Keratinocyte (primary cell): ENCODE data around the gene C1orf174. TPM values are rescaled to one million over a fixed set of nuclear protein-coding genes. Genes with fewer than 3 reads are reported as not detected.

Experiments used
- DNase-seq: peaks from one replicate; pipeline ENCODE4 v3.0.0-alpha.2; 2011; ENCODE audit warnings: low read depth, missing footprints, low spot score
- FAIRE-seq: peaks from 2 replicates; lab custom pipeline; 2011; peaks lifted over from hg19 to GRCh38; lab: Jason Lieb, UNC
- H2AFZ ChIP-seq: 2 replicates; pipeline ENCODE4 v1.6.0; 2012; ENCODE audit warnings: low read length, control low read depth, inconsistent platforms; ENCODE audit not compliant: control insufficient read depth
- H3K27ac ChIP-seq: 2 replicates; pipeline ENCODE4 v1.5.1; 2011; ENCODE audit warnings: low read length; ENCODE audit not compliant: control insufficient read depth, insufficient read depth
- H3K27me3 ChIP-seq: 3 replicates; pipeline ENCODE4 v1.6.0; 2011; ENCODE audit warnings: low read length; ENCODE audit not compliant: control insufficient read depth, insufficient read depth; ENCODE audit errors: extremely low read depth
- H3K36me3 ChIP-seq, 2 experiments: 2 replicates in 1 of 2; 3 replicates in 1 of 2; pipeline ENCODE4 v1.5.1; 2011; ENCODE audit warnings: low read length in 2 of 2, mild to moderate bottlenecking in 1 of 2; ENCODE audit not compliant: control insufficient read depth in 2 of 2, insufficient read depth in 2 of 2; ENCODE audit errors: extremely low read depth in 1 of 2
- H3K4me1 ChIP-seq: 3 replicates; pipeline ENCODE4 v1.5.1; 2011; ENCODE audit warnings: low read length; ENCODE audit not compliant: control insufficient read depth, insufficient read depth; ENCODE audit errors: extremely low read depth
- H3K4me2 ChIP-seq: 3 replicates; pipeline ENCODE4 v1.6.0; 2011; ENCODE audit warnings: low read depth, low read length; ENCODE audit not compliant: control insufficient read depth, insufficient read depth; ENCODE audit errors: extremely low read depth
- H3K4me3 ChIP-seq, 3 experiments: fragments of 200-600 bp in 1 of 3; sonication (generic) in 1 of 3; 2 replicates in 2 of 3; 3 replicates in 1 of 3; pipeline ENCODE4 v1.5.1; 2011 to 2016; ENCODE audit warnings: low read length in 3 of 3, mild to moderate bottlenecking in 3 of 3, control low read depth in 2 of 3, inconsistent platforms in 1 of 3, low read depth in 1 of 3, mixed read lengths in 1 of 3, mixed run types in 1 of 3, moderate library complexity in 1 of 3; ENCODE audit not compliant: control insufficient read depth in 2 of 3, insufficient read depth in 2 of 3; ENCODE audit errors: extremely low read depth in 1 of 3
- H3K79me2 ChIP-seq: 2 replicates; pipeline ENCODE4 v1.6.0; 2012; ENCODE audit warnings: low read length; ENCODE audit not compliant: control insufficient read depth, insufficient read depth
- H3K9ac ChIP-seq: 3 replicates; pipeline ENCODE4 v1.6.0; 2011; ENCODE audit warnings: low read length; ENCODE audit not compliant: control insufficient read depth, insufficient read depth; ENCODE audit errors: extremely low read depth
- H3K9me1 ChIP-seq: 3 replicates; pipeline ENCODE4 v1.6.0; 2011; ENCODE audit warnings: low read length; ENCODE audit not compliant: control insufficient read depth, insufficient read depth; ENCODE audit errors: extremely low read depth
- H3K9me3 ChIP-seq: 2 replicates; pipeline ENCODE4 v1.5.1; 2012; ENCODE audit warnings: low read depth, low read length; ENCODE audit not compliant: control insufficient read depth
- H4K20me1 ChIP-seq: 3 replicates; pipeline ENCODE4 v1.6.0; 2011; ENCODE audit warnings: low read length; ENCODE audit not compliant: control insufficient read depth, insufficient read depth; ENCODE audit errors: extremely low read depth
- CTCF ChIP-seq, 3 experiments: IDR thresholded peaks in 1 of 3; conservative IDR thresholded peaks in 1 of 3; optimal IDR thresholded peaks in 1 of 3; 2 replicates in 2 of 3; 3 replicates in 1 of 3; pipeline versions ENCODE3 to v1.5.1; 2011; ENCODE audit warnings: low read length in 3 of 3, mild to moderate bottlenecking in 3 of 3, moderate library complexity in 2 of 3, control low read depth in 1 of 3, inconsistent platforms in 1 of 3; ENCODE audit not compliant: insufficient read depth in 2 of 3; ENCODE audit errors: extremely low read depth in 1 of 3
- EZH2 ChIP-seq: IDR thresholded peaks from one replicate; pipeline ENCODE4 v1.6.1; 2012; ENCODE audit warnings: inconsistent platforms, mild to moderate bottlenecking, low read length, moderate library complexity
- dilution Hi-C: fragments of 300-500 bp; cut with MboI; formaldehyde crosslinking; loops from one replicate; pipeline ENCODE4 v1.7.0; 2020; ENCODE audit warnings: low sequenced_read_pairs; ENCODE audit not compliant: extremely low pct_ligation_motif_present
- polyA plus RNA-seq, 5 experiments: library from polyadenylated mRNA; depleted of rRNA in 3 of 5; stranded (reverse) in 3 of 5; stranded (forward) in 1 of 5; unstranded in 1 of 5; fragments of >200 nt; gene quantifications; 1 replicate in 1 of 5; 2 replicates in 3 of 5; 3 replicates in 1 of 5; pipeline versions ENCODE4 v1.2.1 to v1.2.3, GENCODE V29; 2011 to 2012; ENCODE audit warnings: missing spikeins in 2 of 5, low read depth in 1 of 5, low replicate concordance in 1 of 5

Gene C1orf174
- polyA plus RNA-seq, 1 donor (not counting 4 experiments of a cell fraction or from before 2014, with no cell fraction given), result 26.8 TPM

- no peak overlapping the region for H2AFZ ChIP-seq
- TF ChIP-seq EZH2, result no peak
- no peak for TF ChIP-seq CTCF (optimal IDR thresholded peaks at IDR 0.05 in 1 of 3, IDR thresholded peaks at IDR 0.05 in 1 of 3, conservative IDR thresholded peaks at IDR 0.05 in 1 of 3; ENCODE audit: extremely low read depth in 1 of 3, insufficient read depth in 2 of 3, low read length in 3 of 3)
- no peak for FAIRE-seq
- dilution Hi-C loops, result no loop called here
- H3K9me3 ChIP-seq, result no peaks in the 10 kb centered on the region
- no peak for DNase-seq
- H3K27ac ChIP-seq, result no peak overlapping the region
- peaks cover 8% of the 10 kb centered on the region for H3K27me3 ChIP-seq
- H4K20me1 ChIP-seq, result no peaks in the 10 kb centered on the region
- H3K9ac ChIP-seq, result no peak overlapping the region
- H3K4me1 ChIP-seq, result peaks cover 3% of the 10 kb centered on the region
- no peak overlapping the region for H3K4me3 ChIP-seq
- no peaks in the 10 kb centered on the region for H3K36me3 ChIP-seq
- H3K79me2 ChIP-seq, result no peaks in the 10 kb centered on the region
- H3K9me1 ChIP-seq, result no peaks in the 10 kb centered on the region
- no peak overlapping the region for H3K4me2 ChIP-seq
These were observed 15.6 kb upstream of the C1orf174 start for GRCh38 chr1:3915551-3916121.

DNA sequence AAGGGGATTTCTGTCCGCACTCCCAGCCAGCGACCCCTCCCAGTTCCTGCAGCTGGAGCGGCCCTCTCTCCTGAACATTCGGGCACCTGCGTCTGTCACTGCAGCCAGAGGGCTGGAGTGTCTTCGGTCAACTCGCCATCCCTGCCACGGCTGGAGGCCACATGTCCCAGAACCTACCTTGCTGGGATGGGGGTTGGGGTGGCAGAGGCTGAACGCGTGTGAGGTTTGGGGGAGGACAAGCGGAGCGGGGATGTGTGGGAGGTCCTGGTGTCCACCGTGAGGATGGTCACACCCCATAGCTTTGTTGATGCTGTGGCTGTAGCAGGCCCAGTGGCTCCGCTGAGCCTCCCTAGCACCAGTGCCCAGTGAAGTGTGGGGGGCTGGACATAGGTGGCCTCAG, 14.8 kb upstream of the C1orf174 start:
- Histone ChIP-seq H3K4me3 (no peak overlapping the region), H3K36me3 (no peaks in the 10 kb centered on the region), H3K27me3 (peaks cover 8% of the 10 kb centered on the region), H3K9ac (no peak overlapping the region), H2AFZ (no peak overlapping the region), H4K20me1 (no peaks in the 10 kb centered on the region), H3K9me3 (no peaks in the 10 kb centered on the region), H3K27ac (no peak overlapping the region), H3K79me2 (no peaks in the 10 kb centered on the region), H3K4me1 (peaks cover 3% of the 10 kb centered on the region), H3K4me2 (no peak overlapping the region), H3K9me1 (no peaks in the 10 kb centered on the region)
- no peak for DNase-seq
- FAIRE-seq, result no peak
- TF ChIP-seq CTCF (optimal IDR thresholded peaks at IDR 0.05 in 1 of 3, IDR thresholded peaks at IDR 0.05 in 1 of 3, conservative IDR thresholded peaks at IDR 0.05 in 1 of 3; ENCODE audit: extremely low read depth in 1 of 3, insufficient read depth in 2 of 3, low read length in 3 of 3) (no peak), EZH2 (no peak)
- dilution Hi-C loops, result no loop called here
